HL-60 (cell line): Measurements from ENCODE around the gene IL18R1.

Experiments
- DNase-seq, 2 experiments: peaks; one replicate each; pipeline ENCODE4 v3.0.0-alpha.2; 2010 to 2020; ENCODE audit warnings: low read depth in 1 of 2, low spot score in 1 of 2
- H3K27ac ChIP-seq: fragments of 250-450 bp; sonication (Bioruptor Pico); replicated peaks from 2 replicates; pipeline ENCODE4 v1.5.1; 2020; ENCODE audit warnings: mild to moderate bottlenecking, moderate library complexity
- H3K27me3 ChIP-seq: fragments of 250-450 bp; sonication (Bioruptor Pico); 2 replicates; pipeline ENCODE4 v1.5.1; 2021; ENCODE audit warnings: mild to moderate bottlenecking, moderate library complexity; ENCODE audit not compliant: insufficient read depth, poor library complexity, severe bottlenecking
- H3K4me3 ChIP-seq: replicated peaks from 2 replicates; pipeline ENCODE4 v1.5.1; 2011; ENCODE audit warnings: mild to moderate bottlenecking, control low read depth, low read length; ENCODE audit not compliant: insufficient read depth
- CTCF ChIP-seq: IDR thresholded peaks from one replicate; pipeline ENCODE4 v1.5.1; 2011; ENCODE audit warnings: low read length, control low read depth, inconsistent platforms; ENCODE audit not compliant: insufficient read depth
- GABPA ChIP-seq: IDR thresholded peaks from 2 replicates; pipeline ENCODE4 v1.6.1; 2012; ENCODE audit warnings: low read depth
- POLR2AphosphoS5 ChIP-seq: IDR thresholded peaks from 2 replicates; pipeline ENCODE4 v1.6.1; 2012; ENCODE audit warnings: low read depth
- REST ChIP-seq: IDR thresholded peaks from 2 replicates; pipeline ENCODE4 v1.6.1; 2012; ENCODE audit warnings: low read depth; ENCODE audit not compliant: insufficient replicate concordance
- SPI1 ChIP-seq: IDR thresholded peaks from 2 replicates; pipeline ENCODE4 v1.6.1; 2012; ENCODE audit warnings: low read depth, mild to moderate bottlenecking, borderline replicate concordance

Gene IL18R1

GRCh38 chr2:102336502-102336945 lies 19.1 kb upstream of the IL18R1 start:
- DNase-seq, result no peak
- Histone ChIP-seq H3K4me3 (no peak overlapping the region), H3K27ac (no peak overlapping the region), H3K27me3 (no peaks in the 10 kb centered on the region)
- no peak for TF ChIP-seq CTCF
- TF ChIP-seq POLR2AphosphoS5, result no peak
- no peak for TF ChIP-seq REST
- TF ChIP-seq GABPA, result no peak
- no peak for TF ChIP-seq SPI1

GRCh38 chr2:102337012-102337411 lies 18.6 kb upstream of the IL18R1 start:
- no peak for DNase-seq
- H3K27ac ChIP-seq, result no peak overlapping the region
- H3K4me3 ChIP-seq, result no peak overlapping the region
- TF ChIP-seq POLR2AphosphoS5, result no peak
- TF ChIP-seq REST, result no peak
- no peak for TF ChIP-seq SPI1
- no peak for TF ChIP-seq GABPA
- no peak for TF ChIP-seq CTCF
- H3K27me3 ChIP-seq, result no peaks in the 10 kb centered on the region

GRCh38 chr2:102337481-102338386 lies 17.9 kb upstream of the IL18R1 start:
- no peak overlapping the region for H3K27ac ChIP-seq
- TF ChIP-seq GABPA (no peak), POLR2AphosphoS5 (no peak), REST (no peak), CTCF (no peak), SPI1 (no peak)

More at GRCh38 chr2:102337481-102338386, 17.9 kb upstream of the IL18R1 start:
- Histone ChIP-seq H3K27me3 (no peaks in the 10 kb centered on the region), H3K4me3 (no peak overlapping the region)
- DNase-seq, result no peak
